OCI-LY7 (cell line): ENCODE data around the gene CSNK1D.

Source experiments
- EZH2phosphoT487 ChIP-seq: fragments of 200-600 bp; sonication (generic); IDR thresholded peaks from 2 replicates; pipeline ENCODE4 v1.6.1; 2018; ENCODE audit warnings: low read depth, borderline replicate concordance, mild to moderate bottlenecking, mixed run types, antibody characterized with exemption, low read length, moderate library complexity, mixed read lengths
- TF ChIP-seq, protein P1 (sequence below): fragments of 200-600 bp; sonication (generic); conservative IDR thresholded peaks from 2 replicates; pipeline ENCODE4 v1.5.1; 2014; ENCODE audit warnings: mild to moderate bottlenecking, antibody characterized with exemption, low read length, moderate library complexity, mixed read lengths

DNA sequence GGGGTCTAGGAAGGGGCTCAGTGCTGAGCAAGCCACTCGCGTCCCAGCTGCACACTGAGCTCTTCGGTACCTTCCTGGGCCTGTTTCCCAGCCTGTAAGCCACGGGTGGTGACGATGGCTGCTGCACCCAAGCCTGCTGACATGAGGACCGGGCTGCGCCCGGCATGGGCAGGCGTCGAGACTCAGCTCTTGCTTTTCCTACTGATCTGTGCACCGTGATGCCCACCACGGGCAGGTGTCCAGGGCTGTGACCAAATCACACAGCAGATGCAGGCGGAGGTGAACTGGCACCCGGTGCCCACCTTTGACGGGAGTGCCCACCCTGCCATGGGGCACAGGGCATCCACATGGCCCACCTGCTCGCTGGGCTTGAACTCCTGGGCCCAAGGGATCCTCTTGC lies 78.7 kb downstream of the CSNK1D start:
- TF ChIP-seq, protein P1, sequence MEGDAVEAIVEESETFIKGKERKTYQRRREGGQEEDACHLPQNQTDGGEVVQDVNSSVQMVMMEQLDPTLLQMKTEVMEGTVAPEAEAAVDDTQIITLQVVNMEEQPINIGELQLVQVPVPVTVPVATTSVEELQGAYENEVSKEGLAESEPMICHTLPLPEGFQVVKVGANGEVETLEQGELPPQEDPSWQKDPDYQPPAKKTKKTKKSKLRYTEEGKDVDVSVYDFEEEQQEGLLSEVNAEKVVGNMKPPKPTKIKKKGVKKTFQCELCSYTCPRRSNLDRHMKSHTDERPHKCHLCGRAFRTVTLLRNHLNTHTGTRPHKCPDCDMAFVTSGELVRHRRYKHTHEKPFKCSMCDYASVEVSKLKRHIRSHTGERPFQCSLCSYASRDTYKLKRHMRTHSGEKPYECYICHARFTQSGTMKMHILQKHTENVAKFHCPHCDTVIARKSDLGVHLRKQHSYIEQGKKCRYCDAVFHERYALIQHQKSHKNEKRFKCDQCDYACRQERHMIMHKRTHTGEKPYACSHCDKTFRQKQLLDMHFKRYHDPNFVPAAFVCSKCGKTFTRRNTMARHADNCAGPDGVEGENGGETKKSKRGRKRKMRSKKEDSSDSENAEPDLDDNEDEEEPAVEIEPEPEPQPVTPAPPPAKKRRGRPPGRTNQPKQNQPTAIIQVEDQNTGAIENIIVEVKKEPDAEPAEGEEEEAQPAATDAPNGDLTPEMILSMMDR = no peak
- TF ChIP-seq EZH2phosphoT487 = no peak
